Measurements from ENCODE around the gene PPP6R1. TPM values are rescaled to one million over a fixed set of nuclear protein-coding genes. Genes with fewer than 3 reads are reported as not detected.

The PPP6R1 gene
- total and polyA plus RNA-seq, 2 of the 13 experiments (the other 11 are each of a cell fraction or from before 2014, with no cell fraction given), result 25.8 to 54.0 TPM

- TF ChIP-seq ZBTB40 (IDR thresholded peaks at IDR 0.05) (no peak), ZBTB40 (CRISPR knock-in tag; IDR thresholded peaks at IDR 0.05) (no peak; the same call in 1 of the 2 replicates), DMAP1 (CRISPR knock-in tag; IDR thresholded peaks at IDR 0.05) (peak; percentile 51), ZNF569 (CRISPR knock-in tag; IDR thresholded peaks at IDR 0.05; ENCODE audit: borderline replicate concordance) (0 out of 2 replicates have a peak, but pooled peaks have one; percentile 31), ZBTB37 (CRISPR knock-in tag; IDR thresholded peaks at IDR 0.05) (no peak), THAP11 (CRISPR knock-in tag; IDR thresholded peaks at IDR 0.05) (peak; percentile 88), ZFX (CRISPR knock-in tag; IDR thresholded peaks at IDR 0.05; ENCODE audit: low read depth) (peak; percentile 89), HOXA3 (CRISPR knock-in tag; IDR thresholded peaks at IDR 0.05) (peak; percentile 85), PAWR (CRISPR knock-in tag; IDR thresholded peaks at IDR 0.05; ENCODE audit: borderline replicate concordance) (no peak), FOXO4 (CRISPR knock-in tag; conservative IDR thresholded peaks at IDR 0.05) (no peak), PLRG1 (conservative IDR thresholded peaks at IDR 0.05) (no peak), ZNF296 (CRISPR knock-in tag; conservative IDR thresholded peaks at IDR 0.05) (no peak), ZNF12 (CRISPR knock-in tag; IDR thresholded peaks at IDR 0.05) (peak; percentile 69; the same call in 1 of the 2 replicates), ZBTB25 (CRISPR knock-in tag; IDR thresholded peaks at IDR 0.05) (peak; percentile 99)
- TF ChIP-seq, protein P1, sequence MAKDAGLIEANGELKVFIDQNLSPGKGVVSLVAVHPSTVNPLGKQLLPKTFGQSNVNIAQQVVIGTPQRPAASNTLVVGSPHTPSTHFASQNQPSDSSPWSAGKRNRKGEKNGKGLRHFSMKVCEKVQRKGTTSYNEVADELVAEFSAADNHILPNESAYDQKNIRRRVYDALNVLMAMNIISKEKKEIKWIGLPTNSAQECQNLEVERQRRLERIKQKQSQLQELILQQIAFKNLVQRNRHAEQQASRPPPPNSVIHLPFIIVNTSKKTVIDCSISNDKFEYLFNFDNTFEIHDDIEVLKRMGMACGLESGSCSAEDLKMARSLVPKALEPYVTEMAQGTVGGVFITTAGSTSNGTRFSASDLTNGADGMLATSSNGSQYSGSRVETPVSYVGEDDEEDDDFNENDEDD (CRISPR knock-in tag; IDR thresholded peaks at IDR 0.05; ENCODE audit: borderline replicate concordance), result peak; percentile 59; the same call in 1 of the 2 replicates
Observed at GRCh38 chr19:55258828-55259539, at the start of gene PPP6R1 (continued).
